ENCODE data around the gene ZNF273.
"Not testable (repeated sequence)": the region's sequence is repeated elsewhere in the genome, so short reads cannot be mapped to it uniquely, and the experiment has no call there.

- TF ChIP-seq CTCF (IDR thresholded peaks at IDR 0.05; ENCODE audit: low read depth, low read length); EZH2phosphoT487 (IDR thresholded peaks at IDR 0.05; ENCODE audit: low read depth): not testable (repeated sequence)
Observed at GRCh38 chr7:64891363-64892081, 11.6 kb upstream of the ZNF273 start.
